ENCODE measurements around the gene BOLA3.
A peak's percentile ranks its signal among the peaks of the same experiment; 100 is the strongest.
"Not testable (repeated sequence)": the region's sequence is repeated elsewhere in the genome, so short reads cannot be mapped to it uniquely, and the experiment has no call there.

Gene BOLA3, protein sequence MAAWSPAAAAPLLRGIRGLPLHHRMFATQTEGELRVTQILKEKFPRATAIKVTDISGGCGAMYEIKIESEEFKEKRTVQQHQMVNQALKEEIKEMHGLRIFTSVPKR

DNA sequence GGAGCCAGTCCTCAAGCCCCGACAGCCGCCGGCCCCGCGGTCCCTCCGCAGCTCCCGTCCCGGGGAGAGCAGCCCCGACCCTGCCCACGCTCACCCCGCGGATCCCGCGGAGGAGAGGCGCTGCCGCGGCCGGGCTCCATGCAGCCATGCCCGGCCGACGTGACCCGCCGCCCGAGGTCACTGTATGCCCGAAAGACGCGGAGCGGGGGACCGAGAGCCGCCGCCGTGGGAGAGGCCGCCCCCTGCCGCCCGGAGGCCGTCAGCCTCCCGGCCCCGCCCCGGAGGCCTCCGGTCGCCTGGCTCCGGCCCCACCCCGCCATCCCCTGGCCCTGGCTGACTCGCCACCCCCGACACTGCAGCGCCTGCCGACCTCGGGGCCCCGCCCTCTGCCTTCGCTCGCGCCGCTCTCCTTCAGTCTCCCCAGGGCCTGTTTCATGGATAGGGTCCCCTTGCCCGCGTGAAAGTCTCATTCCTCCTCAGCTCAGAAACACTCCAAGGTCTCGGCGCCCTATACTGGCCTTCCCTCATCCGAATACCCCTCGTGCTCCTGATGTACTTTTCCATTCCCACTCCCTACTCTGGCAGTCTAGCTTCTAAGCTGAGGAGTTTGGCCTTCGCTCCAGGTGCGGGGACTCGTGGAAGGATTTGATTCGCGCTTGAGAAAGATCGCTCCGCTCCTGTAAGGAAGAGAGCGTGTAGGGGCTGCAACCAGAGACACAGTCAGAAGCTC lies at the start of gene BOLA3:
TSS of gene BOLA3 (minus strand) at position 186 of the 730 bp plus-strand sequence. CDS start at position 148, 38 bp downstream.
- DNase-seq (ENCODE audit: low spot score), result peak; percentile 89

DNA sequence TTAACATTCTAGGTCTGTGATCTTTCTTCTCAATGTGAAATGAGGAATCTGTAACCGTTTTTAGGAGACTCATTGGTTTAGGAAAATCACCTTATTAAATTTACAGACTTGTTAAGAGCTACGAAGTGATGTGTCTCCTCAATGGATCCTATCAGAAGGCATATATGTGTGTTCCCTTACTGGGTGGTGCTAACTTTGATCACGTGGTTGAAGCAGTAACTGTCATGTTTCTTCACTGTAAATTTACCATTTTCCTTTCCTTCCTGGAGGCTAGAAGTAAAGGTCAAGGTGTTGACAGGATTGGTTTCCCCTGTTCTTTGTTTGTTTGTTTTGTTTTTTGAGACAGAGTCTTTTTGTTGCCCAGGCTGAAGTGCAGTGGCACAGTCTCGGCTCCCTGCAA lies 49.3 kb upstream of the BOLA3 start:
- no peak for DNase-seq (ENCODE audit: low spot score)

DNA sequence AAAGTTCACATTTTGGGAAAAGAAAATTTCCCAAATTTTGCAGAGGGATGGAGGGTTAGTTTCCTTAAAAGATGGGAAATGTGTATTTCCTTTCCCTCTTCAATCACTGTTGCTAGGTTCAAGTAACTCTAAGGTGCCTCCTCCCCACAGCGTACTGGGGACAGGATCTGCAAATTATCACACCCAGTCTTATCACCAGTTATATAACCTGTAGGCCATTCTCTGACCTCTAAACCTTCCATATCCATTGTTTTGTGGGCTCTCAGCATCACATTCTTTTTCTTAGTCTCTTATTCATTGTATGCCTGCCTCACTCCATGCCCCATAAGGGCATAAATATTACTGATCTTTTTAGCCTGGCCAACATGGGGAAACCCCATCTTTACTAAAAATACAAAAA lies 47.1 kb upstream of the BOLA3 start:
- no peak for DNase-seq (ENCODE audit: low spot score)

DNA sequence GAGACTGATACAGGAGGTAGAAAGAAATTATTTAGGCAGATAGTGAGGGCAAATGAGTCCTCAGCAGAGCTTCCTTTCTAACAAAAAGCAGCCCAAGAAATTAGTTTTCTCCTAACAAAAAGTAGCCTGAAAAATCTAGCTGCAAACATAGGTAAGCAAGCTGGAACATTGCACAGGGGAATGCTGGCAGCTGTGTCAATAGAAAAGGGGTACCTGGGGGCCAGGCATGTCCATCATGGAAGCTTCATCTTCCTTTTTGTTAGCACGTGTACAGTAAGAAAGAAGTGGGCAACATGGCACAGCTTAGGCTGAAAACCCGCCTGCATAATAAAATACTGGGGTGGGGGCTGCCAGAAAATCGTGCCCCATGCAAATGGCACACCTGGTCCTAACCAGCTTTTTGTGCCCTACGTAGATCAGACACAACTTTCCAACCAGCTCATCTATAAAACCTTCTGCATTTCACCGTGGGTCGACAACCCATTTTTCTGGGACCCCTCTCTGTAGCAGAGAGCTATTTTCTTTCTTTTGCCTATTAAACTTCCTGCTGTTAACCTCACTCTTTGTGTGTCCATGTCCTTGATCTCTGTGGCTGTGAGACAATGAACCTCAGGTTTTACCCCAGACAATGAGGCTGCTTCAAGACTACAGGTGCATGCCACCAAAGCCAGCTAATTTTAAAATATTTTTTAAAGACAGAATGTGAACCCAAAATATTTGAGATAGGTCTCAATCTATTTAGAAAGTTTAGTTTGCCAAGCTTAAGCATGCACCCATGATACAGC lies 44.1 kb upstream of the BOLA3 start:
- DNase-seq (ENCODE audit: low spot score), result no peak

DNA sequence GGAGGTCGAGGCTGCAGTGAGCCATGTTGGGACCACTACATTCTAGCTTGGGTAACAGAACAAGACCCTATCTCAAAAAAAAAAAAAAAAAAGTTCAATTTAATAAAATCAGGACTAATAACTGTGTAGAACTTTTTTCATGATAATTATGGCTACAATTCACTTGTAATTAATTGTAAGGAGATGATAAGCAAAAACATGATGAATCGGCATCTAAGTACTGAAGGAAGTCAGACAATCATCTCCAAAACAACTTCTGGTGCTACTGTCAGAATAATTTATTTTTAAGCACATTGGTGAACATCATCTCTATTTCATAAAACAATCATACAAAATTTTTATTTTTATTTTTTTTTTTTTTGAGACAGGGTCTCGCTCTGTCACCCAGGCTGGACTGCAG lies 41.0 kb upstream of the BOLA3 start:
- no peak for DNase-seq (ENCODE audit: low spot score)

DNA sequence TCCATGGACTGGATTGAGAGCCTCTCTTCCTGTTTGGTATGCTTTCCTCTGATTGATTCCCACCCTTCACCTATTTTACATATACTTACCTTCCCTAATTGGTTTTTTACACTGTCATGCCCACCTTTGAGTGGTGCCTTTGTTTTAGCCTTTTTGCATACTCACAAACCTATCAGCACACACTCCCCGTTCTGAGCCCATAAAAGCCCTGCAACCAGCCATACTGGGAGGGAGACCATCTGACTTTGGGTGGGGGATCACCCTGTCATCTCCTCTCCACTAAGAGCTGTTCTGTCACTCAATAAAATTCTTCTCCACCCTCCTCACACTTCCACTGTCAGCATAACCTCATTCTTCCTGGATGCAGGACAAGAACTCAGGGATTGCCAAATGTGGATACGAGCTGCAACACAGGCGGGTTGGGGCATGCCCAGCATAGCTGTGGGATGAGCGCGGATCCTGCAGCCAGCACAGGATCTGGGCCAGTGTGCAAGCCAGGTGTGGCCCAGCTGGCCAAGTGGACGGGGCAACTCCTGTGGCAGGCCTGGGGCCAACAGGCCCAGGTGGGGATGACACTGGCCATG lies 40.4 kb upstream of the BOLA3 start:
- DNase-seq (ENCODE audit: low spot score), result no peak

DNA sequence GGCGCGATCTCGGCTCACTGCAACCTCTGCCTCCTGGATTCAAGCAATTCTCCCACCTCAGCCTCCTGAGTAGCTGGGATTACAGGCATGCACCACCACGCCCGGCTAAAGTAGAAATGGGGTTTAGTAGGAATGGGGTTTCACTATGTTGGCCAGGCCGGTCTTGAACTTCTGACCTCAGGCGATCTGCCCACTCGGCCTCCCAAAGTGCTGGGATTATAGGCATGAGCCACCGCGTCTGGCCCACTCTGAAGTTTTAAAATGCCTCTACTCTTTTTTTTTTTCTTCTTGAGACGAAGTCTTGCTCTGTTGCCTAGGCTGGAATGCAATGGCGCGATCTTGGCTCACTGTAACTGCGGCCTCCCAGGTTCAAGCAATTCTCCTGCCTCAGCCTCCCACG lies 39.0 kb upstream of the BOLA3 start:
- DNase-seq (ENCODE audit: low spot score), result not testable (repeated sequence)

DNA sequence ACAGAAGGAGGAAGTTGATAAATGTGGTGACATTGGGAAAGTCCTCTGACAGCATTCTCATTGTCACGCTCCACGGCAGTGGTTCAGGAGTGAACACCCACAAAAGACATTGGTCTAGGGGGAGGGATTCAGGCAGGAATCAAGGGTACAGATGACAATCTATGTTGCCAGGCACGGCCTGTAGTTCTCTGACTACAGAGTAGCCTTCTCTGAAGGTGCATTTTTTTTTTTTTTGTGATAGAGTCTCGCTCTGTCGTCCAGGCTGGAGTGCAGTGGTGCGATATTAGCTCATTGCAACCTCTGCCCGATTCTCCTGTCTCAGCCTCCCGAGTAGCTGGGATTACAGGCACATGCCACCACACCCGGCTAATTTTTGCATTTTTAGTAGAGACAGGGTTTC lies 38.3 kb upstream of the BOLA3 start:
- peak; percentile 33 for DNase-seq (ENCODE audit: low spot score)

DNA sequence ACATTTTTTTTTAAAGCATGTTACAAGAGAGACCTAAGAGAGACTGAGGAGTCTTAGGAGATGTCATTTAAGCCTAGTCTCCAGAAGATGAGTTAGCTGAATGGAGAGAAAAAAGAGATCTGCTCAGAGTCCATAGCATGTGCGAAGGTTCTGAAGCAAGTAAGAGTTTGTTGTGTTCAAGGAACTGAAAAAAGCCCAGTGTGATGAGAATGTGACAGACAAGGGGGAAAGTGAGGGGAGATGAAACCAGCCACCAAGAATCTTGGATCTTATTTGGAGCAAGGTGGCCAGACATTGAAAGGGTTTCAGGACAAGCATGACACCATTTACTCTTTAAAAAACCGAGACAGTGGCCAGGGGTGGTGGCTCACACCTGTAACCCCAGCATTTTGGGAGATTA lies 36.2 kb upstream of the BOLA3 start:
- DNase-seq (ENCODE audit: low spot score), result no peak

DNA sequence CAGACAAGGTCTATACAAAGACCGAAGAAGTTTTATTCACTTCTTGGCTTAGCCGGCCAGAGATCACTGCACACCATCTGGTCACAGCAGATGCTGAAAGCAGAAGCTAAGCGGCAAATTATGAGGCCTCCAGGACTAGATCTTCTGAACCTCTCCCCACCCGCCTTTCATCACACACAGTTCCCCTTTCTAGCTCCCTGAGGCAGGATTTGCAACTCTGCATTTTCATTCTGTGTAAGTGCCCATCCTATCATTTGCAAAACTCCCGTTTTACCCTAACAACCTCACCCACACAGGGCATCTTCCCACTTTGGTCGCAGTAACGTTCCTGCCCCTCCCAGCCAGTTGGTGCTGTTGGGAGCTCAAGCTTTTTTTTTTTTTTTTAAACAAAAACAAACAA lies 34.0 kb upstream of the BOLA3 start:
- no peak for DNase-seq (ENCODE audit: low spot score)

DNA sequence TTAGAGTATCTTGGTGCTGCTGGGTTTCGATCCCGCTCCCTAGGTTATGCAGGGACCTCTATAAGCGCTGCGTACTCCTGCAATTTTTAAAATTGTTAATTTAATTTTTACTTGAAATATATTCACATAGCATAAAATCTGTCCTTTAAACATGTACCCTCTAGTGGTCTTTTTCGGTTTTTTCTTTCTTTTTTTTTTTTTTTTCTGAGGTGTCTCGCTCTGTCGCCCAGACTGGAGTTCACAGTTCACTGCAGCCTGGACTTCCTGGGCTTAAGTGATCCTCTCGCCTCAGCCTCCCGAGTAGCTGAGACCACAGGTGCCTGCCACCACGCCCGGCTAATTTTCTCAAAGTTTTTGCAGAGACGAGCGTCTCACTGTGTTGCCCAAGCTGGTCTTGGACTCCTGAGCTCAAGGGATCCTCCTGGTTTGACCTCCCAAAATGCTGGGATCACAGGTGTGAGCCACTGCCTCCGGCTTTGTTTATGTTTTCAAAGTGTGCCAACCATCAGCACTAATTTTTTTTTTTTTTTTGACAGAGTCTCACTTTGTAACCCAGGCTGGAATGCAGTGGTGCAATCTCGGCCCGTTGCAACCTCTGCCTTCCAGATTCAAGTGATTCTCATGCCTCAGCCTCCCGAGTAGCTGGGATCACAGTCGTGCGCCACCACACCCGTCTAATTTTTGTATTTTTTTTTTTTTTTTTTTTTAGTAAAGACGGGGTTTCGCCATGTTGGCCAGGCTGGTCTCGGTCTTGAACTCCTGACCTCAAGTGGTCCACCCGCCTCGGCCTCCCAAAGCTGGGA lies 31.6 kb upstream of the BOLA3 start:
- no peak for DNase-seq (ENCODE audit: low spot score)

DNA sequence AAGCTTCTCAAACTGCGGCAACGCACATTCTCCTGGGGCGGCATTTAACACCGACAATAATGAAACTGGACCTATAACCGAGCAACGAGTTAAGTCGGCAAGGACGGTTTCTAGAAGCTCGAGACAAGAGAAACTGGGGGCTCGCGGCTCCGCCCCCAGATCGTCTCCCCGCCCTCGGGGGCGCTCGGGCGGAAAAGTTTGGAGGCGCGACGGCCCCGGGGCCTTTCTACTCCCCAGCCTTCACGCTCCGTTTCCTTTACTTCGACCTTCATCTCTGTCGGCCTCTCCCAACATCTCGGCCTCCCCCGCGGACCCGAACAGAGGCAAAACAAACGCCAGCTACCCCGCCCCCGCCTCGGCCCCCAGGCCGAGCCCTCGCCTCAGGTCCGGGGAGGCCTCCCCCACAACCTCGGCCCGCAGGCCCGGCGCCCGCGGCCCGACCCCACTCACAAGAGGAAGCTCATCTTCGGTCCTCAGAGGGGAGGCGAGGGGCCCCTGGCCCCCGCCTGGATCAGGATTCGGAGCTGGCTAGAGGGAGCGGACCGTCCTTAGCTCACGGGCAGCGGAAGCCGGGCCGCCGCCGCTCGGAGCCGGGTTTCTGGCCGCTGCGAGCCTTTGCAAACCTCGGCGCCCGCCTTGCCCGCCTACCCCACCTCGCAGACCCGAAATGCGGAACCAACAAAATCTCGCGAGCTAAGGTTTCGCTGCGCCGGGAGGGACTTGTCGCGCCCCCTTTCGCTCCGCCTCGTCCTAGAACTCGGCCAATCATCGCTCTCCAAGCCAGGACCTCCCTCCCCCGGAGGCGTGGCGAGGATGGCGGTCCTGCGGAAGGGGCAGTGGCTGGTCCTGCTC lies 30.7 kb upstream of the BOLA3 start, which contains the start of gene MOB1A:
TSS of gene MOB1A (minus strand) at position 669 of the 852 bp plus-strand sequence. CDS start at position 464, 205 bp downstream.
- DNase-seq (ENCODE audit: low spot score), result peak; percentile 98

DNA sequence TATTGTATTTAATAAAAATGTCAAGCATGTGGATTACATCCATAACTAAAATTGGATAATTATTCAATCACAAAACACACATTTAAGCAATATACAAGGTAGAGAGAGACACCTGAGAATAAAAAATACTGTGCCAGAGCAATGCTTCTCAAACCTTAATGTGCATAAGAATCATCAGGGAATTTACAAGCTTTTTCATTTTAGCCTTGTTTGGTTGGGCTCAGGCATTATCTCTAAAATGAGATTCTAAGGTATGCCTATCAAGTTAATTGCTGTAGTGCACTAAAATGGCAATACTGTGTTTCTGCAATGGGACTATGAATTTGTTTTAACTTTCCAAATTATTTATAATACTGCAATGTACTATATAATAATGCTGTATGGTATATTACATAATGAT lies 30.0 kb upstream of the BOLA3 start:
- DNase-seq (ENCODE audit: low spot score), result no peak

DNA sequence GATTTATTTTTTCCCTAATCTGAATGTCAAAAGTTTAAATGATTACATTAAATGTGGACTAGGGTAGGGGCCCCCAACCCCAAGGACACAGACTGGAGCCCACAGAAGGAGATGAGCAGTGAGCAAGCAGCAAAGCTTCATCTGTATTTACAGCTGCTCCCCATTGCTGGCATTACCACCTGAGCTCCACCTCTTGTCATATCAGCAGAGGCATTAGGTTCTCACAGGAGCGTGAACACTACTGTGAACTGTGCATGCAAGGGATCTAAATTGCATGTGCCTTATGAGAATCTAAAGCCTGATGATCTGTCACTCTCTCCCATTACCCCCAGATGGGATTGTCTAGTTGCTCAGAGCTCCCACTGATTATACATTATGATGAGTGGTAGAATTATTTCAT lies 27.2 kb upstream of the BOLA3 start:
- no peak for DNase-seq (ENCODE audit: low spot score)

DNA sequence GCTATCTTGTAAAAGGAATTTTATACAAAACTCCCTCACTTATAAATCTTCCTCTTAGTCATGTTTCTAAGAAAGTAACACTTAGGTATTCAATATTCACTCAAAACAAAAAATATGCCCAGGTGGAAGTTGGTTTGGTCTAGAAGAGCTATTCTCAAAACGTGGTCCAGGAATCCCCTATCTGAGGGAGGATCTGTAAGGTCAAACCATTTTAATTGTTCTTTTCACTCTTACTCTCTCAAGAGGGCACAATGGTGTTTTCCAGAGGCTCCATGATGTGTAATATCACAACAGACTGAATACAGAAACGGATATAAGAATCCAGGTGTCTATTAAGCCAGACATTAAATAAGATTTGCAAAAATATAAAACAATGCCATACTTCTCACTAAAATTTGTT lies 21.0 kb upstream of the BOLA3 start:
- DNase-seq (ENCODE audit: low spot score), result no peak

DNA sequence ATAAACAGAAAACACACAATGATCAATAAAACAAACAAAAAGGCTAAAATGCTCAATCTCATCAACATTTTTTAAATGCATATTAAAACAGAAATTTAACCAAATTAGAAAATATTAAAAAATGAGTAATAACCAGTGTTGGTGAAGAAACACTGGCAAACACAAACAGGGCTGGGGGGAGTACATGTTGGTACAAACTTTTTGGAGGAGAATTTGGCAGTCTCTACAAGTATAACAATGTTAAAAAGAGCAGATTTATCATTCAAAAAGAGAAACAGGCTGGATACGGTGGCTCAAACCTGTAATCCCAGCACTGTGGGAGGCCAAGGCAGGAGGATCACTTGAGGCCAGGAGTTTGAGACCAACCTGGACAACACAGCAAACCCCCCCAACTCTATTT lies 17.0 kb upstream of the BOLA3 start:
- DNase-seq (ENCODE audit: low spot score), result no peak

DNA sequence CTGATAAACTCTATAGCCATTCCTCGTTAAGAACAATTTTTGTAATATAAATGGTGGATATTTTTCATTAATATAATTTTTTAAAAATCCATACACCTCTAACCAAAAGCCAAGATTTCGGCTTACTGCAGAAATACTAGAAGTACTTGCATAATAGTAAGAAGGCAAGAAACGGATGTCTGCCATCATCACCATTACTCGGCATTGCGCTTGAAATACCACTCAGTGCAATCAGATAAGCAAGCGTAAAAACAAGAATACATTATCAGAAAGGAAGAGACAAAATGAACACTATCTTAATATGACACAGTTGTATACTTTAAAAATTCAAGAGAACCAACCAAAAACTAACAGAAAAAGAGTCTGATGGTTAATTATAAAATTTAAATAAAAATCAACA lies 15.2 kb upstream of the BOLA3 start:
- no peak for DNase-seq (ENCODE audit: low spot score)

DNA sequence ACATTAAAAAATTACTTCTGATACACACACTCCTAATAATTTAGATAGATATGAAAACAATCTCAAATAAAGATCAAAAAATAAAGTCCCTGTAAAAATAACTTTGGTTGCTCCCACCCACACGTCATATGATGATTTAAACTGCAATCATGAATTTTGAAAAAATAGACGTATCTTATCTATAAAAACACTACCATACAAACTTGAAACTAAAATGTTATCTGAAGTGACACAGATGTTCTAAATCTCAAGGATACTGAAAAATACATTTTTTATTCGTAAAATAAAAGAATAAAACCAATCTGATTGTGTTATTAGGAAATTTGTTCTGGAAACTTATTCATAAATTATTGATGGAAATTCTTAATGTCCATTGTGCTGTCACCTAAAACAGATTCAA lies 8.1 kb upstream of the BOLA3 start:
- DNase-seq (ENCODE audit: low spot score), result peak; percentile 14

DNA sequence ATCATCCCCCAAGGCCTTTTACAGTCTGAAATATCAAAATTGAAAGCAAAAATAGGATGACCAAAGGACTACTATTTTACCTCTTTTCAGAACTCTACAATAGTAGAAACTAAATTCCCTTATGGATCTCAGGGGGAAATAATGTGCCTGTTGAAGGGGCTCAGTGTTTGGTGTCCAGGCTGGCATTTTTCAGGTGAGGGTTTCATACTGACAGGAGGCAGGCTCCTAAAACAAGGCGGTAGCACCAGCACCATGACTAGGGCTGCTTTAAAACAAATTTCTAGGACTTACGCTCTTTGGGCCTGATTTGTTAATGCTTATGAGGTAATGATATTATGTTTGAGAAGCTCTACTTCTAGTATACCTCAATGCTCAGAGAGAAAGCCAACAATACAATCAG lies 5.2 kb upstream of the BOLA3 start:
- DNase-seq (ENCODE audit: low spot score), result no peak

DNA sequence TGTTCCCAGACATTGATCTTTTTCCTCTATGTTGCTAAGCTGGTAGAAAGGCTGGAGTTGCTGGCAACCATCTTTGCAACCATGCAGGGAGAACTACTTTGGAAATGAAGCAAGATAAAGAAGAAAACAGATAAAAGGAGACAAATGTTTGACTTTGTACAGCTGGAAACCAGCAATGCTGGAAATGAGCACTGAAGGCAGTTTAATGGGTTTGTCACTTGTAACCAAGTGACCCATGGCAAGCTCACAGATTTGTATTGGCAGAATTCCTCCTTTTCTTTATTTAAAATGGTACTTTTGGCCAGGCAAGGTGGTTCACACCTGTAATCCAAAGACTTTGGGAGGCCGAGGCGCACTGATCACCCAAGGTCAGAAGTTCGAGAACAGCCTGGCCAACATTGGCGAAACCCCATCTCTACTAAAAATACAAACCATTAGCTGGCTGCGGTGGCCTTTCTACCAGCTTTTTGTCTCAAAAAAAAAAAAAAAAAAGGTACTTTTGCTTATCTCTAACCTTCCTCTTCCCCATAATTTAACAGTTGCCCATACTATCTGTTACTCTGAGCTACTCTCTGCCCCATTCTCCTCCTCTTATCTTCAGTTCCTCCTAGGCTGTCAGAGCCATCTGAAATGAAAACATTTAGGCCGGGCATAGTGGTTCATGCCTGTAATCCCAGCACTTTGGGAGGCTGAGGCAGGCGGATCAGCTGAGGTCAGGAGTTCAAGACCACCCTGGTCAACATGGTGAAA lies 2.0 kb upstream of the BOLA3 start:
- no peak for DNase-seq (ENCODE audit: low spot score)

DNA sequence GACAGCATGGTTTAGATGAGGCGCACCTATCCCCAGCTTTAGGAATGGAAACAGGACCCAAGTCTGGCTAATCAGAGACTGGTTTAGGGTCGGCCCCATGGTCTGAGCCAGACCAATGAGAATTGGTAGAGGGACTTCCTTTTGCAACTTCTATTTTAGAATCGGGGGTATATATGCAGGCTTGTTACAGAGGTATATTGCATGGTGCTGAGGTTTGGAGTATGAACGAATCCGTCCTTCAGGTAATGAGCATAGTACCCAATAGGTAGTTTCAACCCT lies 1.5 kb upstream of the BOLA3 start:
- DNase-seq (ENCODE audit: low spot score), result no peak

Data from hematopoietic multipotent progenitor cell treated with erythropoietin and hydrocortisone succinate and interleukin-3 and kit ligand, for 15 days (in vitro differentiated cells).